ENCODE data around the gene ERICH6. TPM values are rescaled to one million over a fixed set of nuclear protein-coding genes. Genes with fewer than 3 reads are reported as not detected.

The ERICH6 gene
- total RNA-seq, 1 experiment from 2014 or later = not detected

DNA sequence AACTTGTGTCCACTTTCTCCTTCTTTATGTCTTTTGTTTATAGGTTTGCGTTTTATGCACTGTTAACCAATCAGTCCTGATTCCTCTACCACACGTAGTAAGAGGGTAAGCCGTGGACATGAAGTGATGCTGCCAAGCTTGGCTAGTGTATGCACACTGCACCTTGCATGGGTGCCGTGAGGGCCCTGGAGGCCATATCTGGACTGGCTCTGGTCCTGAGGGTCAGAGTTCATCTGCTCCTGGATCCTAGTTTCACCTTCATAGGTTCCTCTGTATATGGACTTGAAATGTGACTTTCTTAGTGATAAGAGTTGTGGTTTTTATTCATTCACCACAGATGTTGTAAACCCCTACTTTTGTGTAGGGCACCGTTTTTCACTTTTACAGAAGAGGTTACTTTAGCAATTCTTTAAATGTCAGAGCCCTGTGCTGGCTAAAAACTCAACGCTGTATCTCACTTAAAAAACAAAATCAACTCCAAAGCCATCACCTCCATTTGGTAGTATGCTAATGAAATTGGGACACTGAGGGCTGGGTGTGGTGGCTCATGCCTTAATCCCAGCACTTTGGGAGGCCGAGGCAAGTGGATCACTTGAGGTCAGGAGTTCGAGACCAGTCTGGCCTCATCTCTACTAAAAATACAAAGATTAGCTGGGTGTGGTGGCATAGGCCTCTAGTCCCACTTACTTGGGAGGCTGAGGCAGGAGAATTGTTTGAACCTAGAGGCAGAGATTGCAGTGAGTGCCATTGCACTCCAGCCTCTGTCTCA, 36.3 kb upstream of the ERICH6 start:
- Histone ChIP-seq H3K4me2 (ENCODE audit: low read length) (no peak overlapping the region), H3K4me1 (ENCODE audit: insufficient read depth, low read length) (peaks cover 26% of the 10 kb centered on the region), H3K79me2 (ENCODE audit: low read length) (peaks cover 43% of the 10 kb centered on the region), H3K9me2 (replicated peaks; ENCODE audit: low read length) (no peaks in the 10 kb centered on the region), H3K27ac (ENCODE audit: low read length) (no peak overlapping the region), H3K27me3 (ENCODE audit: low read length) (no peaks in the 10 kb centered on the region), H3K36me3 (ENCODE audit: low read depth, low read length) (peaks cover 14% of the 10 kb centered on the region), H3K9me3 (ENCODE audit: low read length) (no peaks in the 10 kb centered on the region), H3K9ac (ENCODE audit: low read length) (no peak overlapping the region), H3F3A (ENCODE audit: low read length, unreplicated experiment) (no peaks in the 10 kb centered on the region), H4K20me1 (ENCODE audit: low read length) (0 out of 2 replicates have a peak, but pooled peaks cover 7% of the 10 kb centered on the region), H2AFZ (ENCODE audit: low read length) (no peak overlapping the region), H3K4me3 (ENCODE audit: low read length) (no peak overlapping the region)
- BruUV-seq (replicated peaks) = no TSS peak
- POLR2A ChIA-PET (ENCODE audit: unreplicated experiment) = no interaction called here
- CTCF ChIA-PET = no interaction called here
- ATAC-seq = no peak
- no peak for DNase-seq
- intact Hi-C loops (cut with micrococcal nuclease) = no loop called here
- no peak for TF ChIP-seq EZH2 (IDR thresholded peaks at IDR 0.05; ENCODE audit: low read length, unreplicated experiment)
- no peak for TF ChIP-seq EZH2phosphoT487 (IDR thresholded peaks at IDR 0.05; ENCODE audit: borderline replicate concordance, low read length)
- no peak for TF ChIP-seq CTCF (conservative IDR thresholded peaks at IDR 0.05; ENCODE audit: low read depth, low read length)

GRCh38 chr3:150739200-150739863, 35.6 kb upstream of the ERICH6 start:
- no peak overlapping the region for H2AFZ ChIP-seq (ENCODE audit: low read length)
- H3K4me3 ChIP-seq (ENCODE audit: low read length) = no peak overlapping the region
- H3K9me3 ChIP-seq (ENCODE audit: low read length) = no peaks in the 10 kb centered on the region
- no peak for DNase-seq
- intact Hi-C loops (cut with micrococcal nuclease) = no loop called here
- no peak for TF ChIP-seq EZH2 (IDR thresholded peaks at IDR 0.05; ENCODE audit: low read length, unreplicated experiment)
- TF ChIP-seq CTCF (conservative IDR thresholded peaks at IDR 0.05; ENCODE audit: low read depth, low read length) = no peak
- no peak for TF ChIP-seq EZH2phosphoT487 (IDR thresholded peaks at IDR 0.05; ENCODE audit: borderline replicate concordance, low read length)
- no peak overlapping the region for H3K9ac ChIP-seq (ENCODE audit: low read length)
- no peaks in the 10 kb centered on the region for H3F3A ChIP-seq (ENCODE audit: low read length, unreplicated experiment)
- no peak overlapping the region for H3K4me2 ChIP-seq (ENCODE audit: low read length)
- no TSS peak for BruUV-seq (replicated peaks)
- ChIA-PET POLR2A (ENCODE audit: unreplicated experiment) (no interaction called here), CTCF (no interaction called here)
- H4K20me1 ChIP-seq (ENCODE audit: low read length) = 0 out of 2 replicates have a peak, but pooled peaks cover 7% of the 10 kb centered on the region
- no peaks in the 10 kb centered on the region for H3K9me2 ChIP-seq (replicated peaks; ENCODE audit: low read length)
- peaks cover 36% of the 10 kb centered on the region for H3K79me2 ChIP-seq (ENCODE audit: low read length)
- H3K36me3 ChIP-seq (ENCODE audit: low read depth, low read length) = peaks cover 14% of the 10 kb centered on the region
- ATAC-seq = no peak
- peaks cover 19% of the 10 kb centered on the region for H3K4me1 ChIP-seq (ENCODE audit: insufficient read depth, low read length)
- H3K27me3 ChIP-seq (ENCODE audit: low read length) = no peaks in the 10 kb centered on the region
- H3K27ac ChIP-seq (ENCODE audit: low read length) = no peak overlapping the region

DNA sequence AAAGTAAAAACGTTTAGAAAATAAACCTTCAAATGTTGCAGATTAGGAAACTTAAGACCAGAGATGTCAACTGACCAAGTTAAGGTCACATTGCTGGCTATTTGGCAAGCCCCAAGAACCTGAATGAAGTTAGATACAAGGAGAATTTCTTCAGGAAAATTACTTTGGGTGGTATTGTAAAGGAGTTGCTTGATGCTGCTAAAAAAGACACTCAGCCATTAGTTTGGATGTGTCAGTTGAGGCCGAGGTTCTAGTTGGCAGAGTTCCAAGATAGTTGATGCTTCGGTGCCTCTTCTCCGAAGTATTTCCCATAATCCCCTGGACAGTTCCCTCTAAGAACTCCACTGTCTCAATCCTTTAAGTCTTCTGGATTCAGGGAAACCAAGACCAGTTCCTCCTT, 35.0 kb upstream of the ERICH6 start:
- Histone ChIP-seq H3K9me3 (ENCODE audit: low read length) (no peaks in the 10 kb centered on the region), H4K20me1 (ENCODE audit: low read length) (0 out of 2 replicates have a peak, but pooled peaks cover 6% of the 10 kb centered on the region), H3K27me3 (ENCODE audit: low read length) (no peaks in the 10 kb centered on the region), H3K9ac (ENCODE audit: low read length) (no peak overlapping the region), H3K9me2 (replicated peaks; ENCODE audit: low read length) (no peaks in the 10 kb centered on the region), H3K4me3 (ENCODE audit: low read length) (no peak overlapping the region), H2AFZ (ENCODE audit: low read length) (no peak overlapping the region), H3K4me1 (ENCODE audit: insufficient read depth, low read length) (peaks cover 12% of the 10 kb centered on the region), H3K4me2 (ENCODE audit: low read length) (no peak overlapping the region), H3K27ac (ENCODE audit: low read length) (no peak overlapping the region), H3F3A (ENCODE audit: low read length, unreplicated experiment) (no peaks in the 10 kb centered on the region), H3K79me2 (ENCODE audit: low read length) (peaks cover 30% of the 10 kb centered on the region), H3K36me3 (ENCODE audit: low read depth, low read length) (peaks cover 14% of the 10 kb centered on the region)
- DNase-seq (peak; percentile 22), ATAC-seq (no peak)
- POLR2A ChIA-PET (ENCODE audit: unreplicated experiment) = no interaction called here
- intact Hi-C loops (cut with micrococcal nuclease) = no loop called here
- BruUV-seq (replicated peaks) = TSS peak; percentile 8
- CTCF ChIA-PET = interaction anchor here (0.6 kb wide), 1 partner anchor 15 kb away, joined by 6 read pairs; no protein-coding TSS in a partner anchor
- no peak for TF ChIP-seq EZH2phosphoT487 (IDR thresholded peaks at IDR 0.05; ENCODE audit: borderline replicate concordance, low read length)
- no peak for TF ChIP-seq CTCF (conservative IDR thresholded peaks at IDR 0.05; ENCODE audit: low read depth, low read length)
- no peak for TF ChIP-seq EZH2 (IDR thresholded peaks at IDR 0.05; ENCODE audit: low read length, unreplicated experiment)

All from PC-3 (cell line).